Thymus (tissue), 11 donors: ENCODE data around the gene PPP4R4. TPM values are rescaled to one million over a fixed set of nuclear protein-coding genes. Genes with fewer than 3 reads are reported as not detected.
"Not testable (repeated sequence)": the region's sequence is repeated elsewhere in the genome, so short reads cannot be mapped to it uniquely, and the experiment has no call there.

Experiments used
- DNase-seq, 9 donors: peaks; one replicate each; pipeline ENCODE4 v3.0.0-alpha.2; 2013; ENCODE audit warnings: low spot score in 9 of 9, low read depth in 6 of 9, missing footprints in 1 of 9
- H3K27ac ChIP-seq, 2 donors: one replicate each; pipeline ENCODE4 v1.5.1; 2013; ENCODE audit warnings: control low read depth in 1 of 2, low read depth in 1 of 2, low read length in 1 of 2, mild to moderate bottlenecking in 1 of 2, moderate library complexity in 1 of 2
- H3K27me3 ChIP-seq, 2 donors: one replicate each; pipeline ENCODE4 v1.5.1; 2013; ENCODE audit warnings: low read length in 1 of 2; ENCODE audit not compliant: control insufficient read depth in 2 of 2, insufficient read depth in 1 of 2
- H3K36me3 ChIP-seq, 2 donors: one replicate each; pipeline ENCODE4 v1.5.1; 2013; ENCODE audit warnings: low read length in 1 of 2, mild to moderate bottlenecking in 1 of 2, moderate library complexity in 1 of 2; ENCODE audit not compliant: control insufficient read depth in 2 of 2, insufficient read depth in 2 of 2
- H3K4me1 ChIP-seq, 2 donors: one replicate each; pipeline ENCODE4 v1.5.1; 2013; ENCODE audit warnings: low read length in 2 of 2; ENCODE audit not compliant: control insufficient read depth in 2 of 2, insufficient read depth in 2 of 2
- H3K4me3 ChIP-seq, 2 donors: one replicate each; pipeline ENCODE4 v1.5.1; 2013; ENCODE audit warnings: low read length in 2 of 2, control low read depth in 1 of 2, mild to moderate bottlenecking in 1 of 2
- H3K9me3 ChIP-seq, 2 donors: one replicate each; pipeline ENCODE4 v1.5.1; 2013; ENCODE audit warnings: low read length in 1 of 2, mild to moderate bottlenecking in 1 of 2; ENCODE audit not compliant: control insufficient read depth in 2 of 2, insufficient read depth in 1 of 2
- WGBS: extraction: QIAGEN DNeasy Blood & Tissue Kit; methylation state at CpG from one replicate; pipeline ENCODE4 v1.1.7; 2013; 5-methylcytosine and 5-hydroxymethylcytosine counted together
- polyA plus RNA-seq: library from polyadenylated mRNA; stranded (reverse); fragments of 200-250 nt; gene quantifications from one replicate; pipeline ENCODE4 v1.2.3, GENCODE V29; 2013
- total RNA-seq: library from RNA; stranded (reverse); fragments of 120-200 nt; gene quantifications from one replicate; pipeline ENCODE4 v1.2.4, GENCODE V29; 2013
- donor health status: healthy.

The PPP4R4 gene
- total and polyA plus RNA-seq, 2 donors = 0.24 to 1.3 TPM

DNA sequence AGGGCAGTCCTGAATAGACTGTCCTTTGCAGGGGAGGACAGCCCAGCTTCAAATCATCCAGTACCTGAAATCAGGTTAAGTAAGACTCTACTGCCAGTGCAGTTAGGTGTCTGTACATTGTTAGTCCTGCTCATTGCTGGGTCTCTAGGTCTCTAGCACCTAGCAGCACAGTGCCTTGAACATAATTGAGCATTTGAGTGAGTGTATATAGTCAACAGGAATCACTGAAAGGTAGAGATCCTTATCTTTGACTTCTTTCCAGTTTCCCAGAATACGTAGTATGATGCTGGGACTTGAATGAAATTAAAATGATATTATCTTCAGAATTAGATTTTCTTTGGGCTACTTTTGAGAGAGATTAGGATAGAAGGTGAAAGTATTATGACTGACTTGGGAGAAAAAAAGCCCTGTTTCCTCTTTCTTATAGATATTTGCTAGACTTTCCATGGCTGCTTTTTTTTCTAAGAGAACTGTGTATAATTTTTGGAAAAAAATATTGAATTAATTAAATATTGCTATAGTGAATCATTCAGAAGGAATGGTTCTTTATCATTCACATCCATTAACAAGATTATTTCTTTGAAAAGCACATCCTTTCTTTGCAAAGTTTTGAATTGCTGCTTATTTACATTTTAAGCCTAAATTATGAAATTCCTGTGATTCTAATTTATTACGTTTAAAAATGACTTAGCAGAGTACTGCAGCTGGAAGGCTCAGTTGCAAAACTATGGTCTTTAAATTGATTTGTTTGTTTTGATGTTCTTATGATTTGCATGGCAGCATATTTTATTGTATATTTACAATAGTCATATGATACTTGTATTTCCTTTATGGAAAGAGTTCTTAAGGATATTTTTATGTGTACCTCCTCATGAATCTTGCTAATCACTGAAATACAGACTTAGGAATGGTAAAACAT lies 51.6 kb downstream of the PPP4R4 start:
- Histone ChIP-seq H3K4me3 (no peak overlapping the region), H3K36me3 (no peaks in the 10 kb centered on the region), H3K27ac (no peak overlapping the region), H3K4me1 (no peaks in the 10 kb centered on the region), H3K9me3 (no peaks in the 10 kb centered on the region), H3K27me3 (no peaks in the 10 kb centered on the region)
- 83% methylated on average over 2 of the region's 2 CpGs for WGBS
- no peak for DNase-seq

DNA sequence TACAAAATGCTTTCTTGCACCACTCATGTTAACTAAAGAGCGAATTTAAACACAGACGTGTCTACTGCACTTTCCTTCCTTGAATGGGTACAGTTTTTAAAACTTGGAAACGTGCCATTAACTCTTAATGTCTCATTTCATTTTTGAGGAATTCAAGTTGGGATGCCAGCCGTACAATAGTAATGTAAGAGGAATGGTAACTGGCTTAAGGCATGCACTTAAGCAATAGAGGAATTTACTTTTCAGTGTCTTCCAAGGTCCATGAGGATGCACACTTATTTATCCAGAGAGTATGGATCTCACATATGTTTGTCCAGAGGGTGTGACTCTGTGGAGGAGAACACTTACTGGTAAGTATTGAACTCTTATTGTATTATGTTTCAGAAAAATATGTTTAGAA lies 52.9 kb downstream of the PPP4R4 start:
- no peaks in the 10 kb centered on the region for H3K4me1 ChIP-seq
- no peak overlapping the region for H3K4me3 ChIP-seq
- no peaks in the 10 kb centered on the region for H3K9me3 ChIP-seq
- 85% methylated on average over 4 of the region's 4 CpGs for WGBS
- no peaks in the 10 kb centered on the region for H3K36me3 ChIP-seq
- H3K27me3 ChIP-seq = no peaks in the 10 kb centered on the region
- no peak for DNase-seq
- no peak overlapping the region for H3K27ac ChIP-seq

DNA sequence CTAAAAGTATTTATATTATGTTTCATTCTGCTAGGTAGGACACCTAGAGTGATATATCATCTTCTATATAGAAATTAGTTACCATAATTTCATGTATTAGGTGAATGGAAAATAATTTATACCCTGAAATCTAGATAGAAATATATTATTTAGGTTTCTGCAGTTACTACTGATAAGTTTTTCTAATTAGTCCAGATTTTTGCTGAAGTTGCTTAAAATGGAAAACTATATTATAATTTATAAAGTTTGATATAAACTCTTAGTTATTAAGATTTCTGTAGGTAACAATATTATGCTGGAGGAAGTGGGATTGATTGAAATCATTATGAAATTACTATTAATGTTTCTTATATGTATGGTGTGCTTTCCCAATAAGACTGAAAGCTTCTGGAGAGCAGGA lies 62.9 kb downstream of the PPP4R4 start:
- no peaks in the 10 kb centered on the region for H3K36me3 ChIP-seq
- H3K4me3 ChIP-seq = no peak overlapping the region
- no peak for DNase-seq
- no peaks in the 10 kb centered on the region for H3K9me3 ChIP-seq
- no peaks in the 10 kb centered on the region for H3K27me3 ChIP-seq
- no peak overlapping the region for H3K27ac ChIP-seq
- no peaks in the 10 kb centered on the region for H3K4me1 ChIP-seq

DNA sequence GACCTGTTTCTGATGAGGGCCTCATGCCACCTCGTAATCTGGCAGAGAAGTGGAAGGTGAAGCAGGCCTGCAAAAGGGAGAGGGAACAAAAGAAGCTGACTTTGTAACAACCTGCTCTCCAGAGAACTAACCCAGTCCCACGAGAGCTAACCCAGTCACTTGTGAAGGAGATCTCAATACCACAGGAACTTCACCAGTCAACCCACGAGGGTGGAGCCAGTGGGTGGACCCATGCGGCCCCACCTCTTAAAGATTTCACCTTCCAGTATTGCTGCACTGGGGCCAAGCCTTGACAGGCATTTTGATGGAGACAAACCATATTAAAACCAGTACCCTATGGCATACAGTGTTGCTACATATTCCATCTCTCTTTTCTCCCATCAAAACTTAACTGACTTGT lies 63.9 kb downstream of the PPP4R4 start:
- no peaks in the 10 kb centered on the region for H3K27me3 ChIP-seq
- H3K4me1 ChIP-seq = no peaks in the 10 kb centered on the region
- no peaks in the 10 kb centered on the region for H3K9me3 ChIP-seq
- DNase-seq = no peak
- 90% methylated on average over 4 of the region's 4 CpGs for WGBS
- no peak overlapping the region for H3K4me3 ChIP-seq
- no peaks in the 10 kb centered on the region for H3K36me3 ChIP-seq
- no peak overlapping the region for H3K27ac ChIP-seq

DNA sequence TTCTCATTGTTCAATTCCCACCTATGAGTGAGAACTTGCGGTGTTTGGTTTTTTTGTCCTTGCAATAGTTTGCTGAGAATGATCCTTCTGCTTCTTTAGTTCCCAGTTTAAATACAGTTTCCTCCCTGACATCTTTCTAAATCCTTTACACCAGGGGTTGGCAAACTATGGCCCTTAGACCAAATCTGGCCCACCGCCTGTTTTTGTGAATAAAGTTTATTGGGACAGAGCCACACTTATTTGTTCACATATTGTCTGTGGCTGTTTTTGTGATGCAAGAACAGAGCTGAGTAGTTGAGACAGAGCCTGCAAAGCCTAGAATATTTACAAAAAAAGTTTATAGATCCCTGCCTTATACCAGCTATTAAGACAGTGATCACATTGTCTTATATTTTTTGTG lies 65.3 kb downstream of the PPP4R4 start:
- H3K27me3 ChIP-seq = no peaks in the 10 kb centered on the region
- H3K27ac ChIP-seq = no peak overlapping the region
- H3K9me3 ChIP-seq = no peaks in the 10 kb centered on the region
- H3K4me1 ChIP-seq = no peaks in the 10 kb centered on the region
- H3K4me3 ChIP-seq = no peak overlapping the region
- DNase-seq = no peak
- WGBS = 98% methylated on average over 2 of the region's 2 CpGs
- H3K36me3 ChIP-seq = no peaks in the 10 kb centered on the region

DNA sequence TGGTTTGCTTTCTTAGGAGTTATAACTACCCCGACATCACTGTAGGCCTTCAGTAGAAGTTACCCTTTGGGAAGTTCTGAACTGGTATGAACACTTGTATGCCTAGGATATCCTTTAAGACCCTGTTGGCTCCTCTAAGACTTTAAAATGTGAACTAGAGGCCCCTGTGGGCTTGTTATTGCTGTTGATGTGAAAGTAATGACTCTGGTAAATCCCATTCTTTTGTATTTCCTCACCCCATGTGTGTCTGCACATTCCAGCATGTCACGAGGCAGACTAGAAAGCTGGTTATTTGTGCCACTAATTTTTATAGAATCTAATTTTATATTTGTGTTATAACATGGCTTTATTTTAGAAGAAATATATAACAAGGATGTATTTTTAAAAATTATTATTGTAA lies 70.1 kb downstream of the PPP4R4 start:
- WGBS = 97% methylated on average over 2 of the region's 2 CpGs
- Histone ChIP-seq H3K4me3 (no peak overlapping the region), H3K4me1 (no peaks in the 10 kb centered on the region), H3K27ac (no peak overlapping the region), H3K36me3 (no peaks in the 10 kb centered on the region), H3K27me3 (no peaks in the 10 kb centered on the region), H3K9me3 (no peaks in the 10 kb centered on the region)
- DNase-seq = no peak

DNA sequence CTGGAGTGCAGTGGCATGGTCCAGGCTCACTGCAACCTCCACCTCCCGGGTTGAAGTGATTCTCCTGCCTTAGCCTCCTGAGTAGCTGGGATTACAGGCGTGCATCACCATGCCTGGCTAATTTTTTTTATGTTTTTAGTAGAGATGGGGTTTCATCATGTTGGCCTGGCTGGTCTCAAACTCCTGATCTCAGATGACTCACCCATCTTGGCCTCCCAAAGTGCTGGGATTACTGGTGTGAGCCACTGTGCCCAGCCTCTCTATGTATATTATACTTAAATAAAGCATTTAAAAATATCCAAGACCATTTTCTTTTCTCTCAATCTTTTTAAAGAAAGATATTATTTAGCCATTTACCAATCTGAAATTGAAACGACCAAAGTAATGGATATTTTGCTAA lies 90.1 kb downstream of the PPP4R4 start:
- not testable (repeated sequence) for H3K4me1 ChIP-seq, H3K27ac ChIP-seq, H3K36me3 ChIP-seq, H3K9me3 ChIP-seq, DNase-seq, H3K4me3 ChIP-seq, H3K27me3 ChIP-seq
- 96% methylated on average over 3 of the region's 3 CpGs for WGBS

DNA sequence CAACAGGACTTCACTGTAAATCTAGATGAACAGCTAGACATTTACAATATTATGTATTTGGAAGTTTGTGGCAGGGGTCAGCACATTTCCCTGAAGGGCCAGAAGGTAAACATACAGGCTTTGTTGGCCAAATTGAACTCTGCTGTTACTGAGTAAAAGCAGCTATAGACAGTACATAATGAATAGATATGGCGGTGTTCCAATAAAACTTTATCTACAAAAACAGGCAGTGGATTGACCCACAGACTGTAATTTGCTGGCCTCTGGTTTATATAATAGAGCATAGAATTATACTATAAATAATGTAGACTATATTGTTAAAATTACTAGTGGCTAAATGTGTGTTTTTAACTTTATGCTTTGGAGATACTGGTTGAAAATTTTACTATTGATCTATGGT lies 93.2 kb downstream of the PPP4R4 start:
- Histone ChIP-seq H3K27ac (no peak overlapping the region), H3K27me3 (no peaks in the 10 kb centered on the region), H3K4me1 (no peaks in the 10 kb centered on the region), H3K4me3 (no peak overlapping the region), H3K9me3 (no peaks in the 10 kb centered on the region), H3K36me3 (no peaks in the 10 kb centered on the region)
- 99% methylated on average over 1 of the region's 1 CpG for WGBS
- DNase-seq = no peak

DNA sequence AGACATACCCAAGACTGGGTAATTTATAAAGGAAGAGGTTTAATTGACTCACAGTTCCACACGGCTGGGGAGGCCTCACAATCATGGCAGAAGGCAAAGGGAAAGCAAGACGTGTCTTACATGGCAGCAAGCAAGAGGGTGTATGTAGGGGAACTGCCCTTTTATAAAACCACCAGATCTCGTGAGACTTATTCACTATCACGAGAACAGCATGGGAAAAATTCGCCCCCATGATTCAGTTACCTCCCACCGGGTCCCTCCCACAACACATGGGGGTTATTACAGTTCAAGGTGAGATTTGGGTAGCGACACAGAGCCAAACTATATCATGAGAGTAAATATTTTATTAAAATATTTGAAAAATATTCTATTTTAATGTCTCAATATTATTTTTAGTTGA lies 94.5 kb downstream of the PPP4R4 start:
- not testable (repeated sequence) for H3K4me1 ChIP-seq, DNase-seq, H3K27me3 ChIP-seq, H3K27ac ChIP-seq, H3K4me3 ChIP-seq, H3K36me3 ChIP-seq, H3K9me3 ChIP-seq
- 88% methylated on average over 7 of the region's 7 CpGs for WGBS
